GM12874 (cell line): Measurements from ENCODE around the gene AP2A2.

Experiments
- TF ChIP-seq, protein P1 (sequence below): IDR thresholded peaks from 2 replicates; pipeline ENCODE4 v1.5.1; 2011; ENCODE audit warnings: low read depth, mild to moderate bottlenecking, control low read depth, low read length, moderate library complexity; ENCODE audit not compliant: insufficient read depth

AP2A2 gene

DNA sequence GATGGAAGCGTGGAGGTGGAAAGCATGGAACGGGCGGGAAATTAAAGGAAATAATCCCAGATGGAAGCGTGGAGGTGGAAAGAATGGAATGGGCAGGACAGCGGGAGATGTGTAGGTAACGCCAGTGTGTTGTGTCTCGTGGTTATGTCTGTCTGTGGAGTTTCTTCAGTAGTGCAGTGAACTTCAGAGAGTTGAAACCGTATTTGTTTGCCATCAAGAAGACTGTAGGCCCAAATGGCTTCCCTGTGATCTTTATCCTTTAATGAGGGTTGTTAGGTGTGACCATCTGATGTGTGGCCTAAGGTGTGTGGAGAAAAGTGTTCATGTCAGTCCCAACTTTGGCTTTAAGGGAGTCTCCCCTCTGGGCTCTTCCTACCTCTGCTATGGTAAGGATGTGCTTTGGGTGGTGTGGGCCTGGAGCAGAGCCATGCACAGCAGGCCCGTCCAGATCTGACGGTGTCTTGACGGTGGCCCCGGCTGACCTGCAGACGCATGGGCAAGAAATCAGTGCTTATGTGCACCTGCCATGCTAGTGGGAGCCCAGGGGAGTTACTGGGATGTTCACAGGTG is 39.6 kb downstream of the AP2A2 start:
- TF ChIP-seq, protein P1, sequence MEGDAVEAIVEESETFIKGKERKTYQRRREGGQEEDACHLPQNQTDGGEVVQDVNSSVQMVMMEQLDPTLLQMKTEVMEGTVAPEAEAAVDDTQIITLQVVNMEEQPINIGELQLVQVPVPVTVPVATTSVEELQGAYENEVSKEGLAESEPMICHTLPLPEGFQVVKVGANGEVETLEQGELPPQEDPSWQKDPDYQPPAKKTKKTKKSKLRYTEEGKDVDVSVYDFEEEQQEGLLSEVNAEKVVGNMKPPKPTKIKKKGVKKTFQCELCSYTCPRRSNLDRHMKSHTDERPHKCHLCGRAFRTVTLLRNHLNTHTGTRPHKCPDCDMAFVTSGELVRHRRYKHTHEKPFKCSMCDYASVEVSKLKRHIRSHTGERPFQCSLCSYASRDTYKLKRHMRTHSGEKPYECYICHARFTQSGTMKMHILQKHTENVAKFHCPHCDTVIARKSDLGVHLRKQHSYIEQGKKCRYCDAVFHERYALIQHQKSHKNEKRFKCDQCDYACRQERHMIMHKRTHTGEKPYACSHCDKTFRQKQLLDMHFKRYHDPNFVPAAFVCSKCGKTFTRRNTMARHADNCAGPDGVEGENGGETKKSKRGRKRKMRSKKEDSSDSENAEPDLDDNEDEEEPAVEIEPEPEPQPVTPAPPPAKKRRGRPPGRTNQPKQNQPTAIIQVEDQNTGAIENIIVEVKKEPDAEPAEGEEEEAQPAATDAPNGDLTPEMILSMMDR, result no peak

DNA sequence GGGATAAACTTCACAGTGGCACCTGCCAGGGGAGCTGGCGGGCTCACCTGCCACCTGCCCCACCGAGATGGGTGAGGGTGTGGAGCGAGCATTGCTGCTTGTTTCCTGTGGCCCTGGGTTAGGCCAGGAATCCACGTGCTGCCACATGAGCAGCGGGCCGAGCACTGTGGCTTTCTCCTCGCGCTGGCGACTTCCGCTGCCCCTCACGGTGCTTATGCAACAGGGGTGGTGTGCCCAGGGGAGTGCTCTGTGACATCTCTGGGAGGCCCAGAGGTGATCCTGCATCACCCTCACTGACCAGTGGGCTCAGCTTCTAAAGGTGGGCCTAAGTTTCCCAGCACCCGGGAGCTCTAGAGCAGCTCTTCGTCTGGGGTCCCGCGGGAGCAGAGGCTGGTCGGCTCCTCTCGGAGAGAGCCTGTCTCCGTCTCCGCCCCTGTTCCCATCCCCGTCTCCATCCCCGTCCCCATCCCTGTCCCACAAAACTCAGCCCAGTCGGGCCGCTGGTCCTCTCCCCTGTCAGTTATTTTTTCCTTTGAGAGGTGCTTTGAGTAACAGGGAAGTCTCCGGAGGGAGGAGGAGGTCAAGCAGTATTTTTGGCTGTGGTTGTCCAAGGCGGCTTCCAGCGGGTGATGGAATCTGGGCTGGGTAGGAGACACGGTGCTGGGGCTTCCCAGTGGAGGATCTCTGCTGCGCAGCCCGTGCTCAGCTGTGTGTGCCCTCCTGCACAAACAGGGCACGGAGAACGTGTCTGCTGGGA is 42.5 kb downstream of the AP2A2 start:
- TF ChIP-seq, protein P1, result no peak

DNA sequence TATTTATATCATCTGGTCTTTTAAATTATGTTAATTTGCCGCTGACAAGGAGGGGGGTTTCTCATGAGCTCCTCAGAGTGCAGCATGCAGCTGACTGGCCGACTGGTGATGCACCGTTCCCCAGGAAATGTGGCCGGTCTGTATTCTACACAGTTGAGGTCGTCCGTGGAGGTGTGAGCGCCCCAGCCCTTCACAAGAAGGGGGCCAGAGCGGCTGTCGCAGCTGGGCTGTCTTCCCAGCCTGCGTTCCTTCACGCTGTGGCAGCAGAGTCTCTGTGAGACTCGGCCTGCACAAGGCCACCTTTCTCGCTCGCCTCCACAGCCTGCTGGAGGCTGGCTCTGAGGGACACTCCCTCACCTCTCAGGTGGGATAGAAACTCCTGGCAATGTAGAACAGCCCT is 43.2 kb downstream of the AP2A2 start:
- TF ChIP-seq, protein P1, result no peak

DNA sequence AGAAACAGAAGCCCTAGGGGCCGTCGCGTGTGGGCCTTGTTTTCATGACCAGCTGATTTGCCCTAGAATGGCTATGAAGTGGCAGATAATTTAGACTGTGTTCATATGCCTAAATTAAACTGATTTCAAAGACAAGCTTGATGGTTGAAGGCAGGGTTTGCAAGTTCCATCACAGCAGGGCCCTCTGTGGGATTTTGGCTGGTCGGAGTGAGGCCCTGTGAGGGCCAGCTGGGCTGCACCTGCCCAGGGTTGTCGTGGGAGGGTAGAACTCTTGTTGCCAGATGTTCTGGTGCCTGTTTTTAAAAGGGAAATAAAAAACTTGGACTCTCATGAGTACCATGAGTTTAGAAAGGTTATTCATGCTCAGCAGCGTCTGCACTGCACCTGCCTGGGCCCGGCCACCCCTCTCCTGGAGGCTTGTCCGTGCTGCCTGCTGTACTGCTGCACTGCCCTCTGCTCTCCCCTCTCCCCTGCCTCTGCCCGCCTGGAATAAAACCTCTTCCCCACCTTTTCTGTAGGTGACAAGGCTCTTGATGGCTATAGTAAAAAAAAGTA is 44.1 kb downstream of the AP2A2 start:
- TF ChIP-seq, protein P1, result no peak

DNA sequence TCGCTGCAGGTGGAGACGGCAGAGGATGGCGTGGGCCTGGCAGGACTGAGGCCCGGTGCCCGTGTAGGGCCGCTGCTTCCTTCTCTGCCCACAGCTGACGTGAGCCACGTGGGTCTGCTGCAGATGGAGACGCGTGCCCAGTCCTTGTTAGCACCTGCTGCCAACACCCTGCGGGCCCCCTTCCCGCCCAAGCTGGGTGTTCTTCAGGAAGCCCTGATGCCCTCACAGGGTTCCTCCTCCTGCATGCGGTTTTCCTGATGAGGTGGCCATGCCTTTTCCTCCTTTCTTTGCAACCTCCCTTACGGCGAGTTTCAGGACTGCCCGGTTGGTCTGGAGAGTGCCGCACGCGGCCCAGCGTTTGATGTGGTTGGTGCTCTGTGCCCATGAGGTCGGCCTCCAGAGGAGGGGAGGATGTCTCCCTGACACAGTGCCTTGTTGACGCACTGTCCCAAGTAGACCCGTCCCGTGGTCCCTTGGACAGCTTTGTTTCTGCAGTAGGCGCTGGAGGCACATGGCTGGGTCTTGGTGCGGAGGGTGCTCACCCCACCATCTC is 44.7 kb downstream of the AP2A2 start:
- TF ChIP-seq, protein P1, result no peak

DNA sequence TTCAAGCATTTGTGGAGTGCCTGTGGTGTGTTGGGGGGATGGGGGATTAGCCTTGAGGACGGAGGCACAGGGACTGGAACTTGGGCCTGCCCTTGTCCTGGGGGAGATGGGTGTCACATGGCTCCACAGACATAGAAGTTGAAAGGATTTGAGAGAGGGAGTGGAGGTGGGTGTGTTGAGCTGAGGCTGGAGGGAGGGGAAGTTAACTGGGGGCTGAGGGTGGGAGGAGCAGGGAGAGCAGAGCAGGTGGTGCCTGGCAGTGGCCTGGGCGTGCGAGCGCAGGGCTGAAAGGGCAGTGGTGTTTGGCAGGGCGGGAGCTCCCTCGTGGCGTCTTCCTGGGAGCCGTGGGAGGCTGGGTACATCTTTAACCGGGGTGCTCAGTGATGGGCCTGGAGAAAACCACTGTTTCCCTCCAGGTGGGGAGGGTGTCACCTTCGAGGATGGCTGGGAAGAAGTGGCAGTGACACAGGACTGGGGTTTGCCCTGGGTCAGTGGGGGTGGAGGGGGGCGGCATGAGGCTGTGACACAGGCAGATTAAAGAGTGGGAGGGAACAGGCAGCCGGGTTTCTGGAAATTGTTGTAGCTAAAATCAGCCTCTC is 45.5 kb downstream of the AP2A2 start:
- TF ChIP-seq, protein P1, result no peak

DNA sequence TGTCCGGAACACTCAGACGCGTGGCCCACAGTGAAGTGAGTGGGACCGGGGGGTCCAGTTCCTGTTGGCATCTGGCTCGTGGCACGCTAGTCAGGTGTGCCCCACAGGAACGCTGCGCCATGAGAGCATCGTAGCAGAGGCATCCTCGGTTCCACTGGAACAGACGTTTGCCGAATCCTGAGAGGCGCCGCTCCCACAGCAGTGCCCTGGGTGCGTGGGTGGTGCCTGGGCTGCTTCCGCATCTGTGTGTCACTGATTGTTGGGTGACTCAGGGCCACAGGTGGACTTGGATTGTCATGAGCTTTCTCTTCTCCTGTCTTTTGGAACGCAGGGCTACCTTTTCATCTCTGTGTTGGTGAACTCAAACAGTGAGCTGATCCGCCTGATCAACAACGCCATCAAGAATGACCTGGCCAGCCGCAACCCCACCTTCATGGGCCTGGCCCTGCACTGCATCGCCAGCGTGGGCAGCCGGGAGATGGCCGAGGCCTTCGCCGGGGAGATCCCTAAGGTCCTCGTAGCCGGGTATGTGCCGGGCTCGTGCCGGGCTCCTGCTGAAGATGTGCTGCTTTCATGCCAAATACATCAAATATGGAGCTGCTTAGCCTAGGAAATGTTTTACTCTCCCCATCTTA is 46.2 kb downstream of the AP2A2 start:
- TF ChIP-seq, protein P1, result no peak
